Measurements from ENCODE around the gene PFN3.

Gene PFN3

DNA sequence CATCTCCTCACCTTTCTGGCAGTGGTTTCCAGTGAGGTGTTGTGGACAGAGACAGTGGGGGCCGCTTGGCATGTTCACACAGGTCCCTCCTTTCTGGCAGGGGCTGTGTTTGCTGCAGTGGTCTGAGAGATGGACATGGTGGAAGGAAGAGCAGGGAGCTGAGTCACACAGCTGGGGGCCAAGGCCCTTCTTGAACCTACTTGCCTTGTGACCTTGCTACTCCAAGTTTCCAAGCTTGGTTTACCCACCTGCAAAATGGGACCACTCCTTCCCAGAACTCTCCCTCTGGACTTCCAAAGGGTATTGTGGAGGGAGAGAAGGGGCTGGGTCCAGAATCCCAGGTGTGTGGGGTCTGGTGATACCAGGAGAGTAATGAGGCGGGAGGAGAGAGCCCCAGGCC, 4.9 kb upstream of the PFN3 start (continued):
- TF ChIP-seq, protein P1, sequence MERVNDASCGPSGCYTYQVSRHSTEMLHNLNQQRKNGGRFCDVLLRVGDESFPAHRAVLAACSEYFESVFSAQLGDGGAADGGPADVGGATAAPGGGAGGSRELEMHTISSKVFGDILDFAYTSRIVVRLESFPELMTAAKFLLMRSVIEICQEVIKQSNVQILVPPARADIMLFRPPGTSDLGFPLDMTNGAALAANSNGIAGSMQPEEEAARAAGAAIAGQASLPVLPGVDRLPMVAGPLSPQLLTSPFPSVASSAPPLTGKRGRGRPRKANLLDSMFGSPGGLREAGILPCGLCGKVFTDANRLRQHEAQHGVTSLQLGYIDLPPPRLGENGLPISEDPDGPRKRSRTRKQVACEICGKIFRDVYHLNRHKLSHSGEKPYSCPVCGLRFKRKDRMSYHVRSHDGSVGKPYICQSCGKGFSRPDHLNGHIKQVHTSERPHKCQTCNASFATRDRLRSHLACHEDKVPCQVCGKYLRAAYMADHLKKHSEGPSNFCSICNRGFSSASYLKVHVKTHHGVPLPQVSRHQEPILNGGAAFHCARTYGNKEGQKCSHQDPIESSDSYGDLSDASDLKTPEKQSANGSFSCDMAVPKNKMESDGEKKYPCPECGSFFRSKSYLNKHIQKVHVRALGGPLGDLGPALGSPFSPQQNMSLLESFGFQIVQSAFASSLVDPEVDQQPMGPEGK (CRISPR knock-in tag; IDR thresholded peaks at IDR 0.05; ENCODE audit: borderline replicate concordance), result no peak
- no peak for TF ChIP-seq ZNF70 (CRISPR knock-in tag; IDR thresholded peaks at IDR 0.05)

DNA sequence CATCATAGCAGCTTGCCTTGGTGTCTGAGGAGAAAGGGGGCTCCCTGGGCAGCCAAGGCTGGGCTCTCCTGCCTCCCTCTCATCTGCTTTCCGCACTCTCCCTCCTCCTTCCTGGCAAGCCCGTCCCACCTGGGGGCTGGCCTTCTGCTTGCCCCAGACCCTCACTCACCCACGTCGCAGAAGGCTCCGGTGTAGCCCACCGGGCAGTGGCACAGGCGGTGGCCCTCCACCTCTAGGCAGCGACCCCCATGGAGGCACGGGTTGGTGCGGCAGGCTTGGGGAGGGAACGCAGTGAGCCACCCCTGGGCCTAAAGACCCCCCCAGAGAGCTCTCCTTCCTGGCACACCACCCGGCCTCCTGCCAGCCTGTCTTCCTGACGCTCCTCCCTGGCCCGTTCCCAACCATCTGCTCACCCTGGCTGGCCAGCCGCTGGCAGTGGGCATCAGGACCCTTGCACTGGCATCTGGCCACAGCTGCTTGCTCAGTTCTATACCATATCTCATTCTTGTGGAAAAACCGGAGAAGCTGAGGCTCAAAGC, 4.2 kb upstream of the PFN3 start:
- TF ChIP-seq, protein P2, sequence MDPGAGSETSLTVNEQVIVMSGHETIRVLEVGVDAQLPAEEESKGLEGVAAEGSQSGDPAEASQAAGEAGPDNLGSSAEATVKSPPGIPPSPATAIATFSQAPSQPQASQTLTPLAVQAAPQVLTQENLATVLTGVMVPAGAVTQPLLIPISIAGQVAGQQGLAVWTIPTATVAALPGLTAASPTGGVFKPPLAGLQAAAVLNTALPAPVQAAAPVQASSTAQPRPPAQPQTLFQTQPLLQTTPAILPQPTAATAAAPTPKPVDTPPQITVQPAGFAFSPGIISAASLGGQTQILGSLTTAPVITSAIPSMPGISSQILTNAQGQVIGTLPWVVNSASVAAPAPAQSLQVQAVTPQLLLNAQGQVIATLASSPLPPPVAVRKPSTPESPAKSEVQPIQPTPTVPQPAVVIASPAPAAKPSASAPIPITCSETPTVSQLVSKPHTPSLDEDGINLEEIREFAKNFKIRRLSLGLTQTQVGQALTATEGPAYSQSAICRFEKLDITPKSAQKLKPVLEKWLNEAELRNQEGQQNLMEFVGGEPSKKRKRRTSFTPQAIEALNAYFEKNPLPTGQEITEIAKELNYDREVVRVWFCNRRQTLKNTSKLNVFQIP (CRISPR knock-in tag; IDR thresholded peaks at IDR 0.05; ENCODE audit: borderline replicate concordance, low read depth), result no peak
- TF ChIP-seq, protein P1 (CRISPR knock-in tag; IDR thresholded peaks at IDR 0.05; ENCODE audit: borderline replicate concordance), result no peak
- no peak for TF ChIP-seq OSR1 (CRISPR knock-in tag; IDR thresholded peaks at IDR 0.05)
- TF ChIP-seq ZNF8 (CRISPR knock-in tag; IDR thresholded peaks at IDR 0.05), result no peak
- TF ChIP-seq ESRRG (CRISPR knock-in tag; IDR thresholded peaks at IDR 0.05), result no peak
- TF ChIP-seq CSDC2 (CRISPR knock-in tag; IDR thresholded peaks at IDR 0.05), result no peak
- no peak for TF ChIP-seq TSHZ2 (CRISPR knock-in tag; IDR thresholded peaks at IDR 0.05)
- TF ChIP-seq TOX (CRISPR knock-in tag; IDR thresholded peaks at IDR 0.05; ENCODE audit: borderline replicate concordance), result no peak
- no peak for TF ChIP-seq CSRNP3 (CRISPR knock-in tag; IDR thresholded peaks at IDR 0.05)
- TF ChIP-seq SNAI2 (CRISPR knock-in tag; IDR thresholded peaks at IDR 0.05), result no peak
- TF ChIP-seq TCF4 (CRISPR knock-in tag; IDR thresholded peaks at IDR 0.05; ENCODE audit: borderline replicate concordance), result no peak
- TF ChIP-seq RARB (CRISPR knock-in tag; IDR thresholded peaks at IDR 0.05), result no peak
- TF ChIP-seq CREB5 (CRISPR knock-in tag; IDR thresholded peaks at IDR 0.05; ENCODE audit: low read depth), result no peak
- TF ChIP-seq GLIS3 (CRISPR knock-in tag; IDR thresholded peaks at IDR 0.05), result no peak
- no peak for TF ChIP-seq ZFP3 (CRISPR knock-in tag; IDR thresholded peaks at IDR 0.05)
- no peak for TF ChIP-seq ZNF565 (CRISPR knock-in tag; conservative IDR thresholded peaks at IDR 0.05; ENCODE audit: low read depth)
- no peak for TF ChIP-seq ZFP30 (CRISPR knock-in tag; IDR thresholded peaks at IDR 0.05)
- TF ChIP-seq BACH2 (CRISPR knock-in tag; IDR thresholded peaks at IDR 0.05; ENCODE audit: borderline replicate concordance), result no peak
- no peak for TF ChIP-seq ZNF70 (CRISPR knock-in tag; IDR thresholded peaks at IDR 0.05)
- ATAC-seq, result no peak

All from SK-N-SH treated with all-trans-retinoic acid at 6 μM for 48 hours (cell line).